WTC11 (cell line): ENCODE measurements around the gene CLDN2.

Experiments used
- KAT7 ChIP-seq: sonication (generic); formaldehyde crosslinking; IDR thresholded peaks from 2 replicates; pipeline ENCODE4 v1.8.1; 2023; ENCODE audit warnings: missing genetic modification reagents, mild to moderate bottlenecking, borderline replicate concordance
- SMAD4 ChIP-seq: sonication (generic); formaldehyde crosslinking; IDR thresholded peaks from 2 replicates; pipeline ENCODE4 v1.8.0; 2022; ENCODE audit warnings: mild to moderate bottlenecking, missing genetic modification reagents
- TF ChIP-seq, protein P1 (sequence below): fragments of 200-600 bp; IDR thresholded peaks from 2 replicates; pipeline ENCODE4 v1.8.0; 2022; ENCODE audit warnings: antibody characterized with exemption
- TF ChIP-seq, protein P2 (sequence below): sonication (generic); formaldehyde crosslinking; IDR thresholded peaks from 2 replicates; pipeline ENCODE4 v1.8.1; 2022; ENCODE audit warnings: mild to moderate bottlenecking, moderate library complexity, missing genetic modification reagents
- TF ChIP-seq, protein P3 (sequence below): sonication (generic); formaldehyde crosslinking; IDR thresholded peaks from 2 replicates; pipeline ENCODE4 v1.8.1; 2023; ENCODE audit warnings: mild to moderate bottlenecking, missing genetic modification reagents, moderate library complexity

DNA sequence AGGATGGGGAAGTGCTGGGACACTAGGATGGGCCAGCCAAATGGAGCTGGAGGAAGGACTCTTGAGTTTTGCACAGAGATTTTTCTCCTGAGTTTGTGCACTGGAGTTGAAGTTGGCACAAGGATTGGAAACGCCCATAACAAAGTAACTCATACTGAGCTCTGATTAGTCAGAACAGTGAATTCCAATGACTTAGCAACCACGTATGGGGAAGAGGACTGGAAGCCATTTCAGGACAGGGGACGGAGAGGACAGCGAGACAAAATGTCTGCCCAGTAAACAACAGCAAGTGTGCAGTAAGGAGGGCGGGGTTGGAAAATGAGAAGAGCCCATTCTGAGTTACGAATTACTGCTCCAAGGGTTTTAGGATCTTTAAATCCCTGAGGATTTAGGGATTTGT, 22.9 kb upstream of the CLDN2 start:
- TF ChIP-seq, protein P1, sequence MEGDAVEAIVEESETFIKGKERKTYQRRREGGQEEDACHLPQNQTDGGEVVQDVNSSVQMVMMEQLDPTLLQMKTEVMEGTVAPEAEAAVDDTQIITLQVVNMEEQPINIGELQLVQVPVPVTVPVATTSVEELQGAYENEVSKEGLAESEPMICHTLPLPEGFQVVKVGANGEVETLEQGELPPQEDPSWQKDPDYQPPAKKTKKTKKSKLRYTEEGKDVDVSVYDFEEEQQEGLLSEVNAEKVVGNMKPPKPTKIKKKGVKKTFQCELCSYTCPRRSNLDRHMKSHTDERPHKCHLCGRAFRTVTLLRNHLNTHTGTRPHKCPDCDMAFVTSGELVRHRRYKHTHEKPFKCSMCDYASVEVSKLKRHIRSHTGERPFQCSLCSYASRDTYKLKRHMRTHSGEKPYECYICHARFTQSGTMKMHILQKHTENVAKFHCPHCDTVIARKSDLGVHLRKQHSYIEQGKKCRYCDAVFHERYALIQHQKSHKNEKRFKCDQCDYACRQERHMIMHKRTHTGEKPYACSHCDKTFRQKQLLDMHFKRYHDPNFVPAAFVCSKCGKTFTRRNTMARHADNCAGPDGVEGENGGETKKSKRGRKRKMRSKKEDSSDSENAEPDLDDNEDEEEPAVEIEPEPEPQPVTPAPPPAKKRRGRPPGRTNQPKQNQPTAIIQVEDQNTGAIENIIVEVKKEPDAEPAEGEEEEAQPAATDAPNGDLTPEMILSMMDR = no peak
- TF ChIP-seq SMAD4 (no peak), KAT7 (CRISPR knock-in tag) (no peak)
- TF ChIP-seq, protein P2, sequence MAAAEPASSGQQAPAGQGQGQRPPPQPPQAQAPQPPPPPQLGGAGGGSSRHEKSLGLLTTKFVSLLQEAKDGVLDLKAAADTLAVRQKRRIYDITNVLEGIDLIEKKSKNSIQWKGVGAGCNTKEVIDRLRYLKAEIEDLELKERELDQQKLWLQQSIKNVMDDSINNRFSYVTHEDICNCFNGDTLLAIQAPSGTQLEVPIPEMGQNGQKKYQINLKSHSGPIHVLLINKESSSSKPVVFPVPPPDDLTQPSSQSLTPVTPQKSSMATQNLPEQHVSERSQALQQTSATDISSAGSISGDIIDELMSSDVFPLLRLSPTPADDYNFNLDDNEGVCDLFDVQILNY = no peak
- TF ChIP-seq, protein P3, sequence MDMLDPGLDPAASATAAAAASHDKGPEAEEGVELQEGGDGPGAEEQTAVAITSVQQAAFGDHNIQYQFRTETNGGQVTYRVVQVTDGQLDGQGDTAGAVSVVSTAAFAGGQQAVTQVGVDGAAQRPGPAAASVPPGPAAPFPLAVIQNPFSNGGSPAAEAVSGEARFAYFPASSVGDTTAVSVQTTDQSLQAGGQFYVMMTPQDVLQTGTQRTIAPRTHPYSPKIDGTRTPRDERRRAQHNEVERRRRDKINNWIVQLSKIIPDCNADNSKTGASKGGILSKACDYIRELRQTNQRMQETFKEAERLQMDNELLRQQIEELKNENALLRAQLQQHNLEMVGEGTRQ (CRISPR knock-in tag) = no peak
